HG03280 (cell line): ENCODE measurements around the gene FCHSD2.
"Not testable (repeated sequence)": the region's sequence is repeated elsewhere in the genome, so short reads cannot be mapped to it uniquely, and the experiment has no call there.

Experiments used
- ATAC-seq: cut with Tn5 transposase; IDR thresholded peaks from one replicate; pipeline ENCODE4 v1.9.1; 2021; ENCODE audit warnings: mild to moderate bottlenecking, moderate library complexity; ENCODE audit not compliant: unreplicated experiment

The FCHSD2 gene

DNA sequence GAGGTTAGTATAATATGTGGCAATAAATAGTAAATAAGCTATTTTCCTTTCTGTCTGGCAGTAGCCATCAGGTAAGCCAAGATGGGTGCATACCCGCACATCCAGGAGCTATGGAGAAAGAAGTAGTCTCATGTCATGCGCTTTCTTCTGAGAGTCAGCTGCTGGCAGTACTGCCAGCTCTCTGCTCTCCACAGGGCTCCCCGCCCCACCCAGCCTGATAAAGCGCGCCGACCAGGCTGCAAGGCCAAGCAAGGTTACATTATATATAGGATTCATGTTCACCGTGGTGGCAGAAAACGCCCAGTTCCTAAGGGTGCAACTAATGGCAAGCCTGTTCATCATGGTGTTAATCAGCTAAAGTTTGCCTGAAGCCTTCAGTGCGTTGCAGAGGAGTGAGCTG lies 201.7 kb downstream of the FCHSD2 start:
- ATAC-seq = no peak

DNA sequence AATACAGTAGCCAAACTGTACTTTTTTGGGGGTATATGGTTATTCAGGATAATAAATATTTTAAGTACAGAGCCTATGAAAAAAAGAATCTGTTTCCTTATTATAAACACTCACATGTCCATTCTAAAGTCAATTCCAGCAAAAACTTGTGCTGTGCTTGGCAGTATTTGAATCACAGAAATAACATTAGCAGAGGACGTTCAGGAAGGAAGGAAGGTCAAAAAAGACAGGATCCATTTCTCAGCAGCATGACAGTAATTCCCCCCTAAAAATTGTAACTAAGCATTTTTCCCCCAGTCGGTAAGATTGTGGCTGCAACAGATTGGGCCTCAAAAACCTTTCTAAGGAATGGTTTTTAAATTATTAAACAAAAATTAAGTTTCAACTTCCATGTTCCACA lies 203.1 kb downstream of the FCHSD2 start:
- no peak for ATAC-seq

DNA sequence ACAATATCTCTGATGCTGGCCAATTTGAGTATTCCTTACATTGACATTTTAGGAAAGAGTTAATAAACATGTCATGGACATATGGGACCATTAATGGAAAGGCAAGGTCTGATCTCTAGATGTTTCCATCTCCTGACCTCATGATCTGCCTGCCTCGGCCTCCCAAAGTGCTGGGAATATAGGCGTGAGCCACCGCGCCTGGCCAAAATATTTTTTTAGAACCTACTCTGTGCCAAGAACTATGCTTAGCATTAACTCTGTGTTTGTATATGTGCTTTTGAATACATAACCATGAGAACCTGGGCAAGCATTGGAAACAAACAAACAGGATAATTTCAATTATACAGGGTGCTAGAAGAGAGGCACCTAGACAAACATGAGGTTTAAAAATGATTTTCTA lies 204.7 kb downstream of the FCHSD2 start:
- no peak for ATAC-seq

DNA sequence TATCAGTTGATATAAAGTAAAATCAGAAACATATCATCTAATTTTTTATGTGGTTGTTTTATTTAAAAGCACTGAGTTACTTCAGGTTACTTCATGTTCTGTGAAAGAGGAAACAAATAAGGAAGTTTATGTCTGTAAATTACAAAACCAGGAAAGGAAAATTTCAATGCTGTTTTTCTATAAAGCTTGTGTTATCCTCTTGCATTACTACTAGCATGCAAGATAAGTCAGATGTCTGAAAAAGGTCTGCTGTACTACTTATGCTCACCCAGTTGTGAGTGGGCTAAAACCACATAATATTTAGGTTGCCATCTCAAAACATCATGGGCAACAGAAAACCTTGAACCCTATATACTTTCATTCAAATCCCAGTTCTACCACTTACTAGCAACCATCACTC lies 206.4 kb downstream of the FCHSD2 start:
- ATAC-seq = no peak

DNA sequence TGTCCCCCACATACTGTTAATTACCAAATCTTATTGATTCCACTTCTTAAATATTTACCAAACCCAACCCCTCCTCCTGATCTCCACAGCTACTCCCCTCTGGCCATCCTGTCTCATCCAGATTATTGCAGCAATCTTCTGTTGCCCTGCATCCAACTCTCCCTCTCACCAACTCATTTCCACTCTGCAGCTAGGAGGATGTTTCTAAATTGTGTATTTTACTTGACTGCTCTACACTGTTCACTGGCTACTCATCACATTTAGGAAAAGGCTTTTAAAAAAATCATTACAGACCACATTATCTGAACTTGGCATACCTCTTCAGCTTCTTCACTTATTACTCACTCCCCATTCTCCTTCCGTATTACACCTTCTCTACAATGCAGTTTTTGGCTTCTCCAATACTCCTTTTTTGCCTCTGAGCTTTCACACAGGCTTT lies 210.0 kb downstream of the FCHSD2 start:
- ATAC-seq = no peak

DNA sequence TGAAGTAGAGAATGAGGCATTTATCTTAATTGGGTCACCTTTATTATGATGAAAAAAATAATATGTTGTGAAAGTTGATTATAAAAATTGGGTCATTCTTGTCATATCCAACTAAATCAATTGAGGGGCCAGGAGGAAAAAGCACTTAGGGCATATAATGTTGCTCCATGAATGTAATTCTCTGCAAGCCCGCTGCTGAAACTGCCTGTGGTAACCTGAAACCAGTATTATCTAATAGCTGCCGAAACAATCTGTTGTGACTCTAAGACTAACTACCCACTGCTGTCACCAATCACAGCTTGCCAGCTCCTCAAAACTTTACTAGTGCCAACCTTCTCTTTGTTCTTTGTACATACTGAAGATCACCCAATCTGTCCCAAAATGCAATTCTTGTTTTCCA lies 212.1 kb downstream of the FCHSD2 start:
- no peak for ATAC-seq

DNA sequence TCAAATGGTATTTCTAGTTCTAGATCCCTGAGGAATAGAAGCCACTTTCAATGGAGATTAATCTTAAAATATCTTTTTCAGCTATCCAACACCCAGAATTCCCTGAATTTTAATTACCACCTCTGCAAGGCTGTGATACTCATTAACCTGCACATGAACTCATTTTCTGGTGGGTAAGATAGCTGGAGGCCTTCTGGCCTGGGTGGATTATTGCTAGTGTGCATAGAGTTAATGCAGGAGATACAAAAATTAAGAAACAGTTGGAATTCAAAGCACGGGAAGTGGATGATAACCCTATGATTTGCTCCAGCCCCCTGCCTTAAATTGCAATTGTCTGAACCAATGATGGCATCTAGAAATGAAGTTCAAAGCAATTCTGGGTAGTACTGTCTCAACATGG lies 212.9 kb downstream of the FCHSD2 start:
- no peak for ATAC-seq

DNA sequence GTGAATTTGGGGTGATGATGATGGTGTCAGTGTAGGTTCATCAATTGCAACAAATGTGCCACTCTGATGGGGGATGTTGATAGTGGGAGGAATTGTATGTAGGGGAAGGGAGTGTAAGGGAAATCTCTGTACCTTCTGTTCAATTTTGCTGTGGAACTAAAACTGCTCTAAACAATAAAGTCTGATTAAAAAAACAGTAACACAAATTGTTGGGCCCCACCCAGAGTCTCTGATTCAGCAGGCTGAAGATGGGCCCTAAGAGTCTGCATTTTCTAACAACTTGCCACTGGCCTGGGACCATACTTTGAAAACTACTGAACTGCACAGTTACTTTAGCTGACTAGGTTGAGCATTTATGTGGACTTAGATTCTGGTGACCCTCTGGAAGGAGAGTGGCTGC lies 214.7 kb downstream of the FCHSD2 start:
- no peak for ATAC-seq

DNA sequence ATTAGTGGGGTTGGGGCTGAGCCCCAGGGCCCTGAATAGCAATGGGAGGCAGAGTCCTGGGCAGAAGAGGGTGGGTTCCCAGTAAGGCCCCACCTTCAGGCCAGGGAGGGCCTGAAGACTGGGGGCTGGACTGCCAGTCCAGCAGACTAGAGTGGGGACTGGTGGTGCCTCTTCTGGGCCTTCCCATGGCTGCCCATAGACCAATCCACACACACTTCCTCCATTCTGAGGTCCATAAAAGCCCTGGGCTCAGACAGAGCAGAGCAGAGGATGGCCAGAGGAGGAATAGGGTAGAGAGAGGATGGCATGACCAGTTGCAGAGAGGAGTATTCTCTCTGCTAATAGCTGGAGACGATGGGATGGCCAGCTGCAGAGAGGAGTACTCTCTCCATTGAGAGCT lies 216.0 kb downstream of the FCHSD2 start:
- no peak for ATAC-seq

DNA sequence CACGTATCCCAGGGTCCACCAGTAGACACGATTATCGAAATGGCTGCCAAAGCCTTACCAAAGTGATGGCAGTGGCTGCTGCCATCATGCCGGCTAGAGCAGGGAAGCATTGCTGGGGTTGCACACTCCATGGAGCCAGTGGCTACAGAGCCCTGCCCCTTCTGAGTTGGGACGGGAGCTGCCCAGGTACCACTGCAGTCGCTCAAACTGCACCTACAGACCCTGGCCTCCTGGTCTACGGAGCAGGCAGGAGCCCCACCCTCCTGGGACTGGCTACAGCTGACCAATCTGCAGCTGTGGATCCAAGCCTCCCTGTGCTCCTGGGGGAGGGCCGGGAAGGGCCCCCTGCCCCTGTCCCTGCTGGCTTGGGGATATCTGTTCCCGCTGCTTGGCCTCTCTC lies 216.5 kb downstream of the FCHSD2 start:
- no peak for ATAC-seq

DNA sequence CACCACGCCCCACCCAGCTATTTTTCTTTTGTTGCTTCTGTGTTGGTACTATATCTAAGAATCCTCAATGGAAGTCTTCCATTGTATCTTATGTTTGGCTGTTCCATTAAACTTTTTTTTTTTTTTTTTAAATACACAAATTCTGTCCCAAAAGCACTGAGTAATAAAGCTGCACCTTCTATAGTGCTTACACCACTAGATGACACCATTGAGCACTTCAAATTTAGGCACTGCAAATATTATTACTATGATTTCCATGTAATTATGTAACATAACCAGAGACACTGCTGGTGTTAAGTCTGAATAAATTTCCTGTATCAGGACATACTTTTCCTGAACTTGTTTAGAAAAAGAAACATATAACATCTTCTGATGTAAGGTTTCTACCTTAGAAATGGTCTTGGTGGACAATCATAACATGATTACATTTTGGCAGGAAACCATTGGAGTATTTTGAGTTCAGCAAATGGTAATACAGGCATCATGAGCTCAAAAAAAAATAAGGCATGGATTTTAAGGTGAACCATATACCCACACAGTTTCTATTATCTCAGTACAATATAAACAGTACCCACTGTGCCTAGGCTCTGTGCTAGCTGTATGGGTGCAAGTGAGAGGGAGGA lies 217.4 kb downstream of the FCHSD2 start:
- ATAC-seq = no peak

DNA sequence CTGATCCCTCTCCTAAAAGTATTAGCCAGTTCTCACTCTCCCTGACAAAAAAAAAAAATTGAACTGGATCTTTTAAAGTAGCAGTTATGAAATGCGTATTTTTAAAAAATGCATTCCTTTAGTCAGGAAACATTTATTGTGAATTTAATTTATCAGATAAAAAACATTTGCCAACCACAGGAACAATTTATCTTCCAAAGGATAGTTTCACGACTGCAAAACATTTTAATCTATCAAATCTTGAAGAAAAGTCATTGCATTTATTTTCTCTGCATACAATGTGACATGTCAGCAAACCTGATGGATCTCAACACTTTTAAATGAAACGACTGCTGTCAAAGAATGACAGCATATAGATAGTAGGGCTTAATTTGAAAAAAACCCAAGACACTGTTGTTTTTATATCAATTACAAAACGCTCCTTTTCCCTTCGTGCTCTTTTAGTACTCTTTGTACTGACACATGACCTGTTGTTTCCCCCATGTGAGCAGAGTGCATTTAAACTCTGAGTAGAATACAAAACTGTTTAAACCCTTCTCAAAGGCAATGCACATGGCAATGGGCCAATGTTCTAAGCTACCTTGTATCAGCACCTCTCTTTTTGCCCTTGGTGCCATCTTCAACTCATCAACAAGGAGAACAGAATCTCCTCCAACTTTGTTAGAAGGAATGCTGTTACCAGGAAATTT lies 220.9 kb downstream of the FCHSD2 start:
- ATAC-seq = no peak

DNA sequence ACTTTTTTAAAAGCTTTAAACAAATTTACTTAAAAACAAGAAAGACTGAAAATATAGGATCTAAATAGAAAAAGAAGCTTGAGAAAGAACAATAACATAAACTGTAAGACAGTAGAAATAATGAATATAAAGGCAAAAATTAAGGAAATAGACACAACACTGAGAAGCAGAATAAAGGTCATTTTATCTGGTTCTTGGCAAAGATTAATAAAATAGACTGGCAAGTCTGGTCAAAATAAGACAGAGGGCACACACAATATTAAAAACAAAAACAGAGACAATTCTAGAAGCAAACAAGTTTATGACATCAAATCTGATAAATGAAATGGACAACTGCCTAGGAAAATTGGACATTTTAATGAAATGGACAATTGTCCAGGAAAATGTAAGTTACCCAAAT lies 222.1 kb downstream of the FCHSD2 start:
- ATAC-seq = no peak

DNA sequence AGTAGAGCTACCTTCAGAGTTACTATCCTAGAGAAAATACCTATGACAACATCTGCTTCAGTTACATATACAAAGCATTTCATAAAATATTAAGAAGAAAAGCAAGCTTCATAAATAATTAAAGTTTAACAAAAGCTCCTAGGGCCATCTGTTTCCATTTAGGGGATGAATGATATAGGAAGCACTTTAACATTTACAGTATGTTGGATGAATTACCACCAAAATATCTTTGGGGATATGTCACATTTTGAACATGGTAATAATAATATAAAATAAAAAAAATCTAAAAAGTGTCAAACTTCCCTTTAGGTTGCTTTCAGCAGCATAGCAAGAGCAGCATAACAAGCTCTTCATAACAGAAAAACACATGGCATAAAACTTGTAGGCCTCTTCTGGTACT lies 223.3 kb downstream of the FCHSD2 start:
- ATAC-seq = no peak

DNA sequence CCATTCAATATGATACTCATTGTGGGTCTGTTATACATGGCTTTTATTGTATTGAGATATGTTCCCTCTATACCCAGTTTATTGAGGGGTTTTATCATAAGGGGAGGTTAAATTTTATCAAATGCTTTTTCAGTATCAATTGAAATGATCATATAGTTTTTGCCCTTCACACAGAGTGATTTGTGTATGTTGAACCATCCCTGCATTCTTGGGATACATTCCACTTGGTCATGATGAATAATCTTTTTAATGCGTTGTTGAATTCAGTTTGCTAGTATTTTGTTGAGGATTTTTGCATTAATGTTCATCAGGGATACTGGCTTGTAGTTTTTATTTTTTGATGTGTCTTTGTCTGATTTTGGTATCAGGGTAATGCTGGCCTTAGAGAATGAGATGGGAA lies 229.9 kb downstream of the FCHSD2 start:
- no peak for ATAC-seq

DNA sequence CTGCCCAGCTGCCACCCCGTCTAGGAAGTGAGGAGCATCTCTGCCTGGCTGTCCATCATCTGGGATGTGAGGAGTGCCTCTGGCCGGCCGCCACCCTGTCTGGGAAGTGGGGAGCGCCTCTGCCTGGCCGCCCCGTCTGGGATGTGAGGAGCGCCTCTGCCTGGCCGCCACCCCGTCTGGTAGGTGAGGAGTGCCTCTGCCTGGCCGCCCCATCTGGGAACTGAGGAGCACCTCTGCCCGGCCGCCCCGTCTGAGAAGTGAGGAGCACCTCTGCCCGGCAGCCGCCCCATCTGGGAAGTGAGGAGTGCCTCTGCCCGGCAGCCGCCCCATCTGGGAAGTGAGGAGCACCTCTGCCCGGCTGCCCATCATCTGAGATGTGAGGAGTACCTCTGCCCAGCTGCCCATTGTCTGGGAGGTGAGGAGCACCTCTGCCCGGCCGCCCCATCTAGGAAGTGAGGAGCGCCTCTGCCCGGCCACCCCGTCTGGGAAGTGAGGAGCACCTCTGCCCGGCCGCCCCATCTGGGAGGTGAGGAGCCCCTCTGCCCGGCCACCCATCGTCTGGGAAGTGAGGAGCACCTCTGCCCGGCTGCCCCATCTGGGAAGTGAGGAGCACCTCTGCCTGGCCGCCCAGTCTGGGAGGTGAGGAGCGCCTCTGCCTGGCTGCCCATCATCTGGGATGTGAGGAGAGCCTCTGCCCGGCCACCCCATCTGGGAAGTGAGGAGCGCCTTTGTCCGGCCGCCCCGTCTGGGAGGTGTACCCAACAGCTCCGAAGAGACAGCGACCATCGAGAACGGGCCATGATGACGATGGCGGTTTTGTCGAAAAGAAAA lies 232.3 kb downstream of the FCHSD2 start:
- ATAC-seq = not testable (repeated sequence)

DNA sequence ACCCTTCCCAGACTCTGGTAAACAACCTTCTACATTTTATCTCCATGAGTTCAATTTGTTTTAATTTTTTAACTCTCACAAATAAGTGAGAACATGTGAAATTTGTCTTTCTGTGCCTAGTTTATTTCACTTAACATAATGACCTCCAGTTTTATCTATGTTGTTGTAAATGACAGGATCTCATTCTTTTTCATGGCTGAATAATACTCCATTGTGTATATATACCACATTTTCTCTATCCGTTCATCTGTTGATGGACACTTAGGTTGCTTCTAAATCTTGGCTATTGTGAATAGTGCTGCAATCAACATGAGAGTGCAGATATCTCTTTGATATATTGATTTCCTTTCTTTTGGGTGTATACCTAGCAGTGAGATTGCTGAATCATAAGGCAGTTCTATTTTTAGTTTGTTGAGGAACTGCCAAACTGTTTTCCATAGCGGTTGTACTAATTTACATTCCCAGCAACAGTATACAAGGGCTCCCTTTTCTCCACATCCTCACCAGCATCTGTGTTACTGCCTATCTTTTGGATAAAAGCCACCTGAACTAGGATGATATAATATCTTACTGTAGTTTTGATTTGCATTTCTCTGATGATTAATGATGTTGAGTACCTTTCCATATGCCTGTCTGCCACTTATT lies 234.0 kb downstream of the FCHSD2 start:
- no peak for ATAC-seq

DNA sequence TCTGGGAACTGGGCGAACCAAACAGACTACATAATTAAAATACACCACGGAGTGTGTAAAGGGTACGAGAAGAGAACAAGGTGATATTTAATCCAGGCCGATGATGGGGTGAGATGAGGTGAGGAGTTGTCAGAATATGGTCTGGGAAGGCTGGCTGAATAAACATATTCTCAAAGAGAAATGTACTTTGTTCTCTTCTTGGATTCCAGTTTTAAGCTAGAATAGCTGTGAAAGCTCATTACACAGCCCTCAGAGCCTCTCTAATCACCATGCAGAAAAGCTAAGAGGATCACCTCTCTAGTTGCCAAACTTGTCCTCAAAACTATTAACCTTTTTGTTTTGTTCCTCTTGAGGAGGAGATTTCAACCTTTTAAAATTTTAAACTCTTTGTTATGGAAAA lies 238.1 kb downstream of the FCHSD2 start:
- ATAC-seq = no peak

DNA sequence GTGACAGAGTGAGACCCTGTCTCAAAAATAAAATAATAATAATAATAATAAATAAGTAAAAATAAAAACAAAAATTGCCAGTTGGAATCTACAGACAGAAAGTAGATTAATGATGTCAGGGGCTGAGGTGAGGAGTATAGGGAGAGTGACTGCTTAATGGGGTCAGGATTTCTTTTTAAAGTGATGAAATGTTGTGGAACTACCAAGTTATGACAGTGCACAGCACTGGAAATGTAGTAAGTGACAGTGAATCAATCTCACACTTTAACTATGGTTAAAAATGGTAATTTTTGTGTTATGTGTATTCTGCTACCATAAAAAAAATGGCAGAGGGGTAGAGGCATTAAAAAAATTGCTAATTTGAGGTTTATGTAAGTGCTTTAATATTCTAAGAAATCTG lies 240.7 kb downstream of the FCHSD2 start:
- no peak for ATAC-seq

DNA sequence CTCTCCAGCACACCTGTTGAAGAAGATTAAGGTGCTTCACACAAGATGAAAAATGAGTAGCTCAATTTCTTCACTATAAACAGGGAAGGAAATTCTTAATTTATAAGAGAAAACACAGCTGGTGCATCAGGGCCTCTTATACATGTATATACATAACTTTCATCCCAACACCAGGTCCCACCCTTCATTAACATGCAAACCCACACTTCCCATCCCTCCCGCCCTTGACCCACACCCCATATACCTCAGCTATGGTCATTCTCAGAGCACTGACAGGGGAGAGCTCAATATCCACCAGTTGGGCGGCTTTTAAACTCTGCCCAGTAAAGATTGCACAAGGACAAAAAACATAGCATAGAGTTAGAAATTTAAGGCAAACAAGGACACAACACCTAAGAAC lies 242.1 kb downstream of the FCHSD2 start:
- no peak for ATAC-seq

DNA sequence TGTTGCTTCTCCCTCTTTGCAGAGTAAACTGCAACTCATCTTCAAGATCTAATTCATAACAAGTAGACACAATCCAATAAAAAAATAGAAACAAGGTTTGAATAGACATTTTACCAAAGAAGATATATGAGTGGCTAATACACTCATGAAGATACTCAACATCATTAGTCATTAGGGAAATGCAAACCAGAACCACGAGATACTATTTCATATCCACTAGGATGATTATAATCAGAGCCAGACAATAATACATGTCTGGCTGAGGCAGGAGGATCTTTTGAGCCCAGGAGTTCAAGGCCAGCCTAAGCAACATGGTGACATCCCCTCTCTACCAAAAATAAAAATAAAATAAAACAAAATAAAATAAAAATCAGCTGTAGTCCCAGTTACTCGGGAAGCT lies 242.9 kb downstream of the FCHSD2 start:
- no peak for ATAC-seq

DNA sequence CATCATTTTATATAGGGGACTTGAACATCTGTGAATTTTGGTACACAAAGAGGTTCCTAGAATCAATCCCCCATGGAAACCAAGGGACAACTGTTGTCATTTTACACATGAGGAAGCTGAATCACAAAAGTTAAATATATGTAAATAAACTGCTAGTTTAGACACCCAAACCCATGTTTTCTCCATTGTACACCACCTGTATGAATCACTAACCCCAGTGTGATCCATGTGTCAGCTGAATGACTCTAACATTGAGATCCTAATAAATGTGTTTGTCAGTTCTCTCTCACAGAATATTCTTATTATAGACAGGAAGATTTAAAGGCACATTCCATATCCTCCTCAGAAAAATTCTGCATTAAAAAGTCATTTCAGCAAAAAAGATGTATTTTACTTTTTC lies 244.6 kb downstream of the FCHSD2 start:
- ATAC-seq = no peak
